NCI-H524 (cell line): Measurements from ENCODE around the gene TNNC2.
"Not testable (repeated sequence)": the region's sequence is repeated elsewhere in the genome, so short reads cannot be mapped to it uniquely, and the experiment has no call there.

Source experiments
- DNase-seq, 2 experiments: peaks; one replicate each; lab custom pipeline; 2025; lab: John Stamatoyannopoulos, UW

The TNNC2 gene

GRCh38 chr20:45848969-45849582 lies 22.0 kb upstream of the TNNC2 start:
- DNase-seq, result no peak

GRCh38 chr20:45848421-45848820 lies 21.3 kb upstream of the TNNC2 start:
- no peak for DNase-seq

DNA sequence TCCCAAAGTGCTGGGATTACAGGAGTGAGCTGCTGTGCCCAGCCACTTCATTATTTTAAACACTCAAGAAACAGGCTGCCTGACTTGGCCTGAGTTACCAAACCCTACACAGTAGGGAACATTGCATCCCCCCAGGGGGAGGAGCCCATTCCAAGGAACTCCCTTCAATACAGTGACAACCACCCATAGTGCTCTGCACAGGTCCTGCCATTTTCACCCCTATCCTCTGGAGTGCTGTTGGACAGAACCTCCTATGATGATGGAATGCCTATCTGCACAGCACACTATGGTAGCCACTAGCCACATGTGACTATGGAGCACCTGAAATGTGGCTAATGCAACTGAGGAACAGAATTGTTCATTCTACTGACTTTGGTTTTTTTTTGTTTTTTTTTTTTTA lies 18.3 kb upstream of the TNNC2 start:
- DNase-seq, result no peak

DNA sequence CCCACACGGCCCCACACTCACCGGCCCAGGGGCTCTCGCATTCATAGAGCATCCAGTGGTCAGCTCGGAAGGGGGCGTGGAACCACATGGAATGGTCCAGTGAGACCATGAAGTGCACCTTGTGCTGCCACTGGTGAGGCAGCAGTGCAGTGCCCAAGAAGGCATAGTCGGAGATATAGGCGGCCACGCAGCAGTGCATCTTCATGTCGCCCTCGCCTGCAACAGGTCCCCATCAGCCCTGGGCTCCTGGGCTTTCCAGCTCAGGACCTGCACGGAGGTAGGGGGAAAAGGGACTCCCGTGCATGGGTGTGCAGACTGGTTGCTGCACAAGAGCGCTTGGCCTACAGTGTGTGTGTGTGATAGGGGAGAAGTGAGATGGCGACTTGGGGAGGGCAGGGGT lies 16.4 kb upstream of the TNNC2 start:
- no peak for DNase-seq

- DNase-seq, result no peak
These were observed 15.2 kb upstream of the TNNC2 start for GRCh38 chr20:45842169-45842812.

DNA sequence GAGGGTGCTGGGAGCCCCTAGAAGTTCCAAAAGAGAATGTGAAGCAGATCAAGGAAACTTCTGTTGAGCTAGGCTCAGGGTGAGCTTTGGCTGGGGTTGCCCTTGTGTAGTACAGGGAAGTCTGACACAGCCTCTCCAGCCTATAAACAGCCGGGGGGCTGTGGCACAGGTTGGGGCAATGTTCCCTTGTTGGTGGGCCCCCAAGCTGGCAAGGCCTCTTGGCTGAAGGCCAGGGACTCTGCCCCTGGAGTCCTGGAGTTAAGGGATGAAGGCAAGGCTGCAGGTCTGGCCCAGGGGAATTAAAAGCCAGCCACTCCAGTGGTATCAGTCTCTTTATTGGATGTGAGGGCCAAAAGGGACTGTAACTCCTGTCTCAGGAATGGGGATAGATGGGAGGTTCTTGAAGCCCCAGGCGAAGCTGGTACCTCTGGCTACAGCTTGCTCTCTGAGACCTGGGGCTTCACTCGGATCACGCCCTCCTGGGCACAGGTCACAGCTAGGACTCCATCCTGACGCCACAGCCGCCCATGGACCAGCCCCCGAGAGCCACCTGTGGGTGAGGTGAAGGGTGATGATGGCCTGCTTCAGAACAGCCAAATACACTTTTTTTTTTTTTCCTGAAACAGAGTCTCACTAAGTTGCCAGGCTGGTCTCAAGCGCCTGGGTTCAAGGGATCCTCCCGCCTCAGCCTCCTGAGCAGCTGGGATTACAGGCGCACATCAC lies 14.5 kb upstream of the TNNC2 start:
- DNase-seq, result no peak

DNA sequence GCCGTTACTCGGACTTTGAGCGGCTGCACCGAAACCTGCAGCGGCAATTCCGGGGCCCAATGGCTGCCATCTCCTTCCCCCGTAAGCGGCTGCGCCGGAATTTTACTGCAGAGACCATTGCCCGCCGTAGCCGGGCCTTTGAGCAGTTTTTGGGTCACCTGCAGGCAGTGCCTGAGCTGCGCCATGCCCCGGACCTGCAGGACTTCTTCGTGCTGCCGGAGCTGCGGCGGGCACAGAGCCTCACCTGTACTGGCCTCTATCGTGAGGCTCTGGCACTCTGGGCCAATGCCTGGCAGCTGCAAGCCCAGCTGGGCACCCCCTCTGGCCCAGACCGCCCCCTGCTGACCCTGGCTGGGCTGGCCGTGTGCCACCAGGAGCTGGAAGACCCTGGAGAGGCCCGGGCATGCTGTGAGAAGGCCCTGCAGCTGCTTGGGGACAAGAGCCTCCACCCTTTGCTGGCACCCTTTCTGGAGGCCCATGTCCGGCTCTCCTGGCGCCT lies 13.6 kb upstream of the TNNC2 start:
- no peak for DNase-seq

GRCh38 chr20:45836841-45837240 lies 9.7 kb upstream of the TNNC2 start:
- peak; percentile 42 to 89 for DNase-seq

GRCh38 chr20:45835825-45836224 lies 8.7 kb upstream of the TNNC2 start:
- no peak for DNase-seq

- peak in 1 of 2 experiments; percentile 11 for DNase-seq
These were observed 8.2 kb upstream of the TNNC2 start for GRCh38 chr20:45835329-45835765.

DNA sequence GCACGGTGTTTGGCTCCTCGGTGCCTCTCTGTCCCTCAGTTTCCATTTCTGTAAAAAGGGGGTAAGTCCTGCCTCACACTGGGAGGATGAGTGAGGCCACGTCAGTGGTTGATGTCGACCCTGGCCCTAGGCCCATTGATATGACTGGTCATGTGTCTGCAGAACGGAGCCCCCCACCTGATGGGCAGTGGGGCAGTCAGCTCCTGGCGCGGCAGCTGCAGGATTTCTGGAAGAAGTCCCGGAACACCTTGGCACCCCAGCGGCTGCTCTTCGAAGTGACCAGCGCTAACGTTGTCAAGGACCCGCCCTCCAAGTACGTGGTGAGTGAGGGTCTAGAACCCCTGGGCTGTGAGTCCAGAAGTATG lies 7.7 kb upstream of the TNNC2 start:
- no peak for DNase-seq

DNA sequence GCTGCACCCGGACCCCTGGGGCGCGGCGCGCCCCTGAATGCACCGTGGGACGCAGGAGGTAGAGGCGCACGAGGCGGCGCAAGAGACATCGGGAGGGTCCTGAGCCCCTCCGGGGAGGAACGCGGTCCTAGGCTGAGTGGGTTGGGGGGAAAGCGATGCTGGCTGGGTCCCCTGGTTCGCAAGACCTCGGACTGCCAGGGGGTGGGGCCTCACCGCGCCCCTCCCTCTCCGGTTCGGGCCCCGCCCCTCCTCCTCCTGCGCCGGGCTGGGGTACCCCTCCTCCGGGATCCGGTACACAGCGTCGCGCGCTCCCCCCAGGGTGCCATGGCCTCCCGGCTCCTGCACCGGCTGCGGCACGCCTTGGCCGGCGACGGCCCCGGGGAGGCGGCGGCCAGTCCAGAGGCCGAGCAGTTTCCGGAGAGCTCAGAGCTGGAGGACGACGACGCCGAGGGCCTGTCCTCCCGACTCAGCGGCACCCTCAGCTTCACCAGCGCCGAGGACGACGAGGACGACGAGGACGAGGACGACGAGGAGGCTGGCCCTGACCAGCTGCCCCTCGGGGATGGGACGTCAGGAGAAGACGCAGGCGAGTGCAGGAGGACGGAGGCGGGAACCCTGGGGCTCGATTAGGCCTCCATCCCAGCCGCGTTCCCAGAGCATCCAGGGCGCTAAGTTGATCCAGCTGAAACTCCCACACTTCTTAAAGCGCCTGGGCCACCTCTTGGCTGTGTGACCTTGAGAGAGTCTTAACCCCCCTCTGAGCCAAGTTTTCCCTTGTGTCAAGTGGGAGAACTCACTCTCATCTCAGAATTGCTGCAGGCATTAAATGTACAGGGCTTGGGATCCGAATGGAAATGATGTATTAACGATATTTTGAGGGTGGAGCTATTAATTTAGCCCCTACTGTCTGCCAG lies 7.0 kb upstream of the TNNC2 start:
- peak in 1 of 2 experiments; percentile 21 for DNase-seq

- DNase-seq, result peak; percentile 21 to 44
These were observed 6.1 kb upstream of the TNNC2 start, which contains the start of gene SNX21 for GRCh38 chr20:45833030-45833882. TSS of gene SNX21 (plus strand) at chr20:45833799. CDS start at chr20:45833920, 121 bp downstream.

GRCh38 chr20:45832619-45833018 lies 5.5 kb upstream of the TNNC2 start:
- DNase-seq, result no peak

DNA sequence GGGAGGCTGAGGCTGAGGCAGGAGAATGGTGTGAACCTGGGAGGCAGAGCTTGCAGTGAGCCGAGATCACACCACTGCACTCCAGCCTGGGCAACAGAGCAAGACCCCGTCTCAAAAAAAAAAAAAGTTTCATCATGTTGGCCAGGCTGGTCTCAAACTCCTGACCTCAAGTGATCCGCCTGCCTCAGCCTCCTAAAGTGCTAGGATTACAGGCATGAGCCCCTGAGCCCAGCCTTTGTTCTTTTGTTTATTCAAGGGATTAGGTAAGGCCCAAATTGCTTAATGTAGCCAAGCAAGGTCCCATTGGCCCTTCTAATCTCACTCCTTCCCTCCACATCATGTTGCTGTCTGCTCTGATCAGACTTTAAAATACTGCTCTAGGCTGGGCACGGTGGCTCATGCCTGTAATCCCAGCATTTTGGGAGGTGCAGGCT lies 2.6 kb upstream of the TNNC2 start:
- DNase-seq, result not testable (repeated sequence)

- peak; percentile 14 to 57 for DNase-seq
These were observed 1.5 kb upstream of the TNNC2 start for GRCh38 chr20:45828589-45828988.

DNA sequence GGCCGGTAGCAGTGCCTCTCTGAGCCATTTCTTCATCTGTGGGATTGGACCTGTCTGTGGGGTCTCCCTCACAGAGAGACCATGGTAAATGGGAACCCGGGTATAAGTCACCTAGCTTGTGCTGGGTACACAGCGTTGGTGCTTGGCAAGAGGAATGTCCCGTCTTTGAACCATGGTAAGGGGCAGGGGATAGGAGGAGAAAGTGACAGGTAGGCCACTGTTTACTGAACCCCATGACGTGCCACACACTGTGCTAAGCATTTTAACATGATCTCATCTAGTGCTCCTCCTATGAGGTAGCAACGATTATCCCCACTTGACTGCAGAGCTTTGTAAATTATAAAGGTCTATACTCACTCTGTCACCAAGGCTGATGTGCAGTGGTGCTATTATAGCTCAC lies 600 bp upstream of the TNNC2 start:
- DNase-seq, result no peak

GRCh38 chr20:45826381-45827019 lies 612 bp downstream of the TNNC2 start:
- DNase-seq, result peak; percentile 97 to 99

GRCh38 chr20:45823949-45824835 lies 2.9 kb downstream of the TNNC2 start:
- DNase-seq, result peak; percentile 47 to 72
